Neural crest cell (in vitro differentiated cells): Measurements from ENCODE around the gene KIF4A. TPM values are rescaled to one million over a fixed set of nuclear protein-coding genes. Genes with fewer than 3 reads are reported as not detected.
"Not testable (repeated sequence)": the region's sequence is repeated elsewhere in the genome, so short reads cannot be mapped to it uniquely, and the experiment has no call there.

Experiments used
- DNase-seq: peaks from one replicate; pipeline ENCODE4 v3.0.0; 2021; ENCODE audit warnings: low read depth, mixed read lengths, low spot score
- H3K27ac Mint-ChIP-seq: one replicate; pipeline ENCODE4 v1.8.0; 2021; ENCODE audit warnings: mild to moderate bottlenecking, mixed read lengths; ENCODE audit not compliant: unreplicated experiment
- H3K27me3 Mint-ChIP-seq: 2 replicates; pipeline ENCODE4 v1.8.0; 2021; ENCODE audit warnings: low read depth, mild to moderate bottlenecking, mixed read lengths
- H3K36me3 Mint-ChIP-seq: 2 replicates; pipeline ENCODE4 v1.8.0; 2021; ENCODE audit warnings: low read depth, mild to moderate bottlenecking, mixed read lengths
- H3K4me1 Mint-ChIP-seq: 2 replicates; pipeline ENCODE4 v1.8.0; 2021; ENCODE audit warnings: mixed read lengths
- H3K4me3 Mint-ChIP-seq: one replicate; pipeline ENCODE4 v1.8.0; 2021; ENCODE audit warnings: mild to moderate bottlenecking, mixed read lengths
- H3K9me3 Mint-ChIP-seq: 2 replicates; pipeline ENCODE4 v1.8.0; 2021; ENCODE audit warnings: mixed read lengths
- total RNA-seq: library from RNA; stranded (reverse); gene quantifications from 2 replicates; pipeline ENCODE4 v1.2.1, GENCODE V29; 2021
- TF ChIP-seq, protein P1 (sequence below): fragments of 200-600 bp; sonication (generic); conservative IDR thresholded peaks from 2 replicates; pipeline ENCODE4 v1.5.0; 2021; ENCODE audit warnings: antibody characterized with exemption, mild to moderate bottlenecking

KIF4A gene
- total RNA-seq, 1 donor from 2014 or later, result 58.5 TPM

DNA sequence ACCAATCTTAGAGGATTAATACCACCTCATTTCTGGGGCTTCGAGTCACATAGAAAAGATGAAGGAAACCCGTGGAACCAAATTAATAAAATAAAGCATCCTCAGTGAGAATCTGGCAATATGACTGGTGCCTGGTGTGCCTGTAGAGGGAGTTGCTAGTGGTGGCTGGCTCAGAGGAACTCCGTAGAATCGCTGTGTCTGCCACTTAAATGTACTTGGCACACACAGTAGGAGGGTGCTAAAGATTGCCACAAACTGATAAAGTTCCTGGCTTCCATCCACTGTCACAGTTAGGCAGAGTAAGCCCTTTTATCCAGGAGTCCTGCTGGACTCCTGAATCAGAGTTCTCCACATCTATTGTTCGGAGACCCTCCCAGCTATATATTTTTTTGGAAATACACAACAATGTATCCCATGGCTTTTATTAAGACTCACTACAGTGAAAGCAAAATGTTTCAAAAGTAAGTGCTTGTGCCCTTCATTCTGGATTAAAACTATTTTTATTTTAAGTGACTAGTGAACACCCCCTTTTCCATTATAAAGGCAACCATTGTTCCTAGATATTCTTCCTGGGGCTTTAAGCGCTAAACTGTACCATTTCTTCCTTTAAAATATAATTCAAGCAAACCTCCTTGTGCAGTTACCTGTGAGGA, 56.6 kb downstream of the KIF4A start:
- Mint-ChIP-seq H3K27ac (no peak overlapping the region), H3K36me3 (peaks cover 31% of the 10 kb centered on the region), H3K4me1 (no peaks in the 10 kb centered on the region), H3K27me3 (no peaks in the 10 kb centered on the region), H3K4me3 (no peak overlapping the region), H3K9me3 (peaks cover 2% of the 10 kb centered on the region)
- TF ChIP-seq, protein P1, sequence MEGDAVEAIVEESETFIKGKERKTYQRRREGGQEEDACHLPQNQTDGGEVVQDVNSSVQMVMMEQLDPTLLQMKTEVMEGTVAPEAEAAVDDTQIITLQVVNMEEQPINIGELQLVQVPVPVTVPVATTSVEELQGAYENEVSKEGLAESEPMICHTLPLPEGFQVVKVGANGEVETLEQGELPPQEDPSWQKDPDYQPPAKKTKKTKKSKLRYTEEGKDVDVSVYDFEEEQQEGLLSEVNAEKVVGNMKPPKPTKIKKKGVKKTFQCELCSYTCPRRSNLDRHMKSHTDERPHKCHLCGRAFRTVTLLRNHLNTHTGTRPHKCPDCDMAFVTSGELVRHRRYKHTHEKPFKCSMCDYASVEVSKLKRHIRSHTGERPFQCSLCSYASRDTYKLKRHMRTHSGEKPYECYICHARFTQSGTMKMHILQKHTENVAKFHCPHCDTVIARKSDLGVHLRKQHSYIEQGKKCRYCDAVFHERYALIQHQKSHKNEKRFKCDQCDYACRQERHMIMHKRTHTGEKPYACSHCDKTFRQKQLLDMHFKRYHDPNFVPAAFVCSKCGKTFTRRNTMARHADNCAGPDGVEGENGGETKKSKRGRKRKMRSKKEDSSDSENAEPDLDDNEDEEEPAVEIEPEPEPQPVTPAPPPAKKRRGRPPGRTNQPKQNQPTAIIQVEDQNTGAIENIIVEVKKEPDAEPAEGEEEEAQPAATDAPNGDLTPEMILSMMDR, result no peak
- no peak for DNase-seq

DNA sequence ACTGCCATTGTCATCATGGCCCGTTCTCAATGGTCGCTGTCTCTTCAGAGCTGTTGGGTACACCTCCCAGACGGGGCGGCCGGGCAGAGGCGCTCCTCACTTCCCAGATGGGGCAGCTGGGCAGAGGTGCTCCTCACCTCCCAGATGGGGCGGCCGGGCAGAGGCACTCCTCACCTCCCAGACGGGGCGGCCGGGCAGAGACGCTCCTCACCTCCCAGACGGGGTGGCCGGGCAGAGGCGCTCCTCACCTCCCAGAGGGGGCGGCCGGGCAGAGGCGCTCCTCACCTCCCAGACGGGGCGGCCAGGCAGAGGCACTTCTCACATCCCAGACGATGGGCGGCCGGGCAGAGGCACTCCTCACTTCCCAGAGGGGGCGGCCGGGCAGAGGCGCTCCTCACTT, 58.9 kb downstream of the KIF4A start:
- H3K4me1 Mint-ChIP-seq, result not testable (repeated sequence)

DNA sequence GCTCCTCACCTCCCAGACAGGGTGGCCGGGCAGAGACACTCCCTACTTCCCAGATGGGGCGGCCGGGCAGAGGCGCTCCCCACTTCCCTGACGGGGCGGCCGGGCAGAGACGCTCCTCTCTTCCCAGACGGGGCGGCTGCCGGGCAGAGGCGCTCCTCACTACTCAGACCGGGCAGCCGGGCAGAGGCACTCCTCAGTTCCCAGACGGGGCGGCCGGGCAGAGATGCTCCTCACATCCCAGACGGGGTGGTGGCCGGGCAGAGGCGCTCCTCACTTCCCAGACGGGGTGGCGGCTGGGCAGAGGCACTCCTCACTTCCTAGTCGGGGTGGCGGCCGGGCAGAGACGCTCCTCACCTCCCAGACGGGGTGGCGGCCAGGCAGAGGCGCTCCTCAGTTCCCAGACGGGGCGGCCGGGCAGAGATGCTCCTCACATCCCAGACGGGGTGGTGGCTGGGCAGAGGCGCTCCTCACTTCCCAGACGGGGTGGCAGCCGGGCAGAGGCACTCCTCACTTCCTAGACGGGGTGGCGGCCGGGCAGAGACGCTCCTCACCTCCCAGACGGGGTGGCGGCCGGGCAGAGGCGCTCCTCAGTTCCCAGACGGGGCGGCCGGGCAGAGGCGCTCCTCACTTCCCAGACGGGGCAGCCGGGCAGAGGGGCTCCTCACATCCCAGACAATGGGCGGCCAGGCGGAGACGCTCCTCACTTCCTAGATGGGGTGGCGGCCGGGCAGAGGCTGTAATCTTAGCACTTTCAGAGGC, 59.6 kb downstream of the KIF4A start:
- H3K4me3 Mint-ChIP-seq, H3K4me1 Mint-ChIP-seq, H3K27me3 Mint-ChIP-seq, H3K9me3 Mint-ChIP-seq, H3K27ac Mint-ChIP-seq, DNase-seq: not testable (repeated sequence)
- peaks cover 40% of the 10 kb centered on the region for H3K36me3 Mint-ChIP-seq

More for the DNA sequence above, 58.9 kb downstream of the KIF4A start:
- not testable (repeated sequence) for DNase-seq, H3K4me3 Mint-ChIP-seq, H3K9me3 Mint-ChIP-seq, H3K27ac Mint-ChIP-seq, H3K27me3 Mint-ChIP-seq
- H3K36me3 Mint-ChIP-seq, result peaks cover 37% of the 10 kb centered on the region

DNA sequence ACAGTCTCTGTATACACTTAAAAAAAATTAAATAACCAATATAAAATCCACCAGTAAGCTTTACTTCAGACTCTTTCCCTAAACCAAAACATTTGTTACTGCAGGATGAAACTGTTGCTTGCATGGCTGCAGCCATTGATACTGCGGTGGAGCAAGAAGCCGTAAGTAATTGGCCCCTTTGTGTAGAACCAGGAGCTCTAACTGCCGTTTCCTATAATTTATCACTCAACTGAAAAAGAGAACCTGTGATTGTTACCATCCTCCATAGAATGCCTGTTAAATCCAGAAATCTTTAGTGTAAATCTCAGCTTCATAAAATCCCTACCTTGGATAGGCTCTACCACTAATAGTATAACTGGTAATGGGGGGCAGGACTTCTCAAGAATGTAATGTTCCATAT, 62.6 kb downstream of the KIF4A start:
- TF ChIP-seq, protein P1, result no peak
- Mint-ChIP-seq H3K27ac (no peak overlapping the region), H3K4me1 (peaks cover 5% of the 10 kb centered on the region)

DNA sequence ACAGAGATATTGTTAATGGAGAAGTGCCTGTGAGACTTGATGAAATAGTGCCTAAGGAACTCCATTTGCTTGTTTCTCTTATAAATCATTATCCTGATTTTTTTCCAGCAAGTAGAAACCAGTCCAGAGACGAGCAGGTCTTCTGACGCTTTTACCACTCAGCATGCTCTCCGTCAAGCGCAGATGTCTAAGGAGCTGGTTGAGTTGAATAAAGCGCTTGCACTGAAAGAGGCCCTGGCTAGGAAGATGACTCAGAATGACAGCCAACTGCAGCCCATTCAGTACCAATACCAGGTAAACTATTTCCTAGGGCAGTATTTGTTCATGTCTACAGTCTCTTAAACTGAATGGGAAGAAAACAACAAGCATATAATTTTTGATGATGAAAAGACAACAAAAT, 63.6 kb downstream of the KIF4A start:
- TF ChIP-seq, protein P1, result no peak
- Mint-ChIP-seq H3K4me3 (no peak overlapping the region), H3K9me3 (peaks cover 3% of the 10 kb centered on the region), H3K27me3 (no peaks in the 10 kb centered on the region), H3K4me1 (peaks cover 5% of the 10 kb centered on the region), H3K27ac (no peak overlapping the region), H3K36me3 (peaks cover 18% of the 10 kb centered on the region)
- DNase-seq, result no peak

More for the DNA sequence above, 62.6 kb downstream of the KIF4A start:
- DNase-seq, result no peak
- Mint-ChIP-seq H3K9me3 (peaks cover 3% of the 10 kb centered on the region), H3K36me3 (peaks cover 24% of the 10 kb centered on the region), H3K27me3 (no peaks in the 10 kb centered on the region), H3K4me3 (no peak overlapping the region)

DNA sequence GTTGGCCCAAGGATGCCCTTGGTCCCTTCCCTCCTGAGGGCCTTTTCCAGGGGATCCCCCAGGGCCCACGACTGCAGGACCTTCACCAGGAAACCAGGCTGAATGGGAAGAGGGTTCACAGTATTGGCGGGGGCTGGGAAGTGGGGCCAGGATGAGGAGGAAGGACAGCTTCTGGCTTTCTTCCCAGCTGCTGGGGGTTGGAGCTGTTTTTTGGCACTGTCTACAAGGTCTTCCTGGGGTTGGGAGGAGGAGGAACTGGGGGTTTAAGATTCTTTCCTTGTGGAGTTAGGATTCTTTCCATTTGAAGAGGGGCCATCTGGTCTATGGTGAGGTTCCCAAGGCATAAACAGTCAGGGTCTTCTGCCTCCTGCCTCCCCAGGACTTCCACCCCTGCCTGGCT, 64.8 kb downstream of the KIF4A start:
- TF ChIP-seq, protein P1, result no peak
- Mint-ChIP-seq H3K4me1 (peaks cover 5% of the 10 kb centered on the region), H3K27ac (no peak overlapping the region), H3K36me3 (peaks cover 21% of the 10 kb centered on the region), H3K4me3 (no peak overlapping the region), H3K9me3 (peaks cover 3% of the 10 kb centered on the region), H3K27me3 (no peaks in the 10 kb centered on the region)
- DNase-seq, result no peak
